ENCODE measurements around the gene CACNB2. TPM values are rescaled to one million over a fixed set of nuclear protein-coding genes. Genes with fewer than 3 reads are reported as not detected.

Gene CACNB2
- total RNA-seq, 1 donor from 2014 or later = 3.5 TPM

- no peaks in the 10 kb centered on the region for H3K4me1 ChIP-seq
- H4K20me1 ChIP-seq (ENCODE audit: low read depth) = no peaks in the 10 kb centered on the region
- no peak for DNase-seq (ENCODE audit: low spot score)
- H3K27ac Mint-ChIP-seq = no peak overlapping the region
- H3K4me3 ChIP-seq = no peak overlapping the region
- no peaks in the 10 kb centered on the region for H3K36me3 ChIP-seq
- no peaks in the 10 kb centered on the region for H3F3A ChIP-seq (ENCODE audit: low read depth)
- H3K4me2 ChIP-seq = no peak overlapping the region
- no peaks in the 10 kb centered on the region for H3K9me3 Mint-ChIP-seq
- H3K27me3 Mint-ChIP-seq (ENCODE audit: insufficient read depth, low read depth) = peaks cover 2% of the 10 kb centered on the region
- H3K9ac ChIP-seq = no peak overlapping the region
- H2AFZ ChIP-seq (replicated peaks) = no peak overlapping the region
- TF ChIP-seq EZH2 (IDR thresholded peaks at IDR 0.05) (no peak), EZH2phosphoT487 (IDR thresholded peaks at IDR 0.05) (no peak), CTCF (IDR thresholded peaks at IDR 0.05) (no peak)
- H3K36me3 Mint-ChIP-seq = no peaks in the 10 kb centered on the region
- no peak overlapping the region for H3K27ac ChIP-seq
- no peaks in the 10 kb centered on the region for H3K79me2 ChIP-seq (ENCODE audit: low read depth)
- H3K9me3 ChIP-seq (ENCODE audit: low read depth) = no peaks in the 10 kb centered on the region
- no peak overlapping the region for H3K4me3 Mint-ChIP-seq
- H3K27me3 ChIP-seq = no peaks in the 10 kb centered on the region
- H3K4me1 Mint-ChIP-seq = peaks cover 4% of the 10 kb centered on the region
These were observed 281.6 kb downstream of the CACNB2 start for GRCh38 chr10:18421726-18422293.

GRCh38 chr10:18423058-18423637 lies 282.9 kb downstream of the CACNB2 start:
- Mint-ChIP-seq H3K9me3 (no peaks in the 10 kb centered on the region), H3K4me3 (no peak overlapping the region)
- DNase-seq (ENCODE audit: low spot score) = no peak

DNA sequence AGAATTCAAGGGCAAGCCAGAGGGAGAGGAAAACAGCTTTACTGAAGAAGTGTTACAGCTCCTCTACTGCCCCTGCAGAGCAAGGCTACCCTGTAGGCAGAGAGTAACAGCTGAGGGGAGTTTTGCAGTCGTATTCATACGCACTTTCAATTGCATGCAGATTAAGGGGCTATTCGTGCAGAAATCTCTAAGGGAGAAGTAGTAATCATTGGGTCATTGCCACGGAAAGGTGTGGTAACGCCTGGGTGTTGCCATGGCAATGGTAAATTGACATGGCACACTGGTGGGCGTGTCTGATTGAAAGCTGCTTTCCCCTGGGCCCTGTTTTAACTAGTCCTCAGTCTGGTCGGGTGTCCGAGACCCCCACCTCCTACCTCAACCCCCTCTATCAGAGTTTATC lies 284.0 kb downstream of the CACNB2 start:
- Mint-ChIP-seq H3K4me3 (no peak overlapping the region), H3K9me3 (no peaks in the 10 kb centered on the region), H3K36me3 (no peaks in the 10 kb centered on the region), H3K4me1 (peaks cover 4% of the 10 kb centered on the region), H3K27me3 (ENCODE audit: insufficient read depth, low read depth) (peaks cover 4% of the 10 kb centered on the region), H3K27ac (no peak overlapping the region)
- no peaks in the 10 kb centered on the region for H3K36me3 ChIP-seq
- H3K27ac ChIP-seq = no peak overlapping the region
- H4K20me1 ChIP-seq (ENCODE audit: low read depth) = no peaks in the 10 kb centered on the region
- TF ChIP-seq CTCF (IDR thresholded peaks at IDR 0.05) = no peak
- TF ChIP-seq EZH2phosphoT487 (IDR thresholded peaks at IDR 0.05) = no peak
- no peak for TF ChIP-seq EZH2 (IDR thresholded peaks at IDR 0.05)
- H2AFZ ChIP-seq (replicated peaks) = no peak overlapping the region
- no peaks in the 10 kb centered on the region for H3K79me2 ChIP-seq (ENCODE audit: low read depth)
- H3K9ac ChIP-seq = no peak overlapping the region
- no peaks in the 10 kb centered on the region for H3K9me3 ChIP-seq (ENCODE audit: low read depth)
- DNase-seq (ENCODE audit: low spot score) = peak; percentile 4
- no peaks in the 10 kb centered on the region for H3K4me1 ChIP-seq
- H3K4me2 ChIP-seq = no peak overlapping the region
- no peaks in the 10 kb centered on the region for H3F3A ChIP-seq (ENCODE audit: low read depth)
- H3K4me3 ChIP-seq = no peak overlapping the region
- H3K27me3 ChIP-seq = no peaks in the 10 kb centered on the region

More at GRCh38 chr10:18423058-18423637, 282.9 kb downstream of the CACNB2 start:
- Histone ChIP-seq H3K4me1 (no peaks in the 10 kb centered on the region), H3K4me2 (no peak overlapping the region), H3F3A (ENCODE audit: low read depth) (no peaks in the 10 kb centered on the region), H3K9me3 (ENCODE audit: low read depth) (no peaks in the 10 kb centered on the region), H4K20me1 (ENCODE audit: low read depth) (no peaks in the 10 kb centered on the region), H3K9ac (no peak overlapping the region), H3K36me3 (no peaks in the 10 kb centered on the region), H3K79me2 (ENCODE audit: low read depth) (no peaks in the 10 kb centered on the region), H3K27ac (no peak overlapping the region), H3K4me3 (no peak overlapping the region), H2AFZ (replicated peaks) (no peak overlapping the region), H3K27me3 (no peaks in the 10 kb centered on the region)
- Mint-ChIP-seq H3K27me3 (ENCODE audit: insufficient read depth, low read depth) (peaks cover 3% of the 10 kb centered on the region), H3K36me3 (no peaks in the 10 kb centered on the region), H3K27ac (no peak overlapping the region), H3K4me1 (peaks cover 4% of the 10 kb centered on the region)
- TF ChIP-seq CTCF (IDR thresholded peaks at IDR 0.05) = no peak
- TF ChIP-seq EZH2 (IDR thresholded peaks at IDR 0.05) = no peak
- TF ChIP-seq EZH2phosphoT487 (IDR thresholded peaks at IDR 0.05) = no peak

Data from neural progenitor cell (in vitro differentiated cells).